Stimulated activated naive CD8-positive, alpha-beta T cell treated with anti-CD3 and anti-CD28 coated beads, Interleukin-15, Interleukin-2, amounts not matched to agents 100 ng/mL and 50 ng/mL, for 24 hours (primary cell): ENCODE data around the gene P2RY6.

Source experiments
- H3K27ac Mint-ChIP-seq: one replicate; pipeline ENCODE4 v1.8.0; 2021; ENCODE audit warnings: mild to moderate bottlenecking, mixed read lengths
- H3K27me3 Mint-ChIP-seq: one replicate; pipeline ENCODE4 v1.8.0; 2021; ENCODE audit warnings: mixed read lengths
- H3K36me3 Mint-ChIP-seq: one replicate; pipeline ENCODE4 v1.8.0; 2021; ENCODE audit warnings: low read depth, mixed read lengths
- H3K4me1 Mint-ChIP-seq: one replicate; pipeline ENCODE4 v1.8.0; 2021; ENCODE audit warnings: low read depth, mixed read lengths
- H3K4me3 Mint-ChIP-seq: one replicate; pipeline ENCODE4 v1.8.0; 2021; ENCODE audit warnings: mild to moderate bottlenecking, mixed read lengths
- H3K9me3 Mint-ChIP-seq: one replicate; pipeline ENCODE4 v1.8.0; 2021; ENCODE audit warnings: mixed read lengths

Gene P2RY6

GRCh38 chr11:73346186-73346935 lies 74.2 kb downstream of the P2RY6 start:
- H3K4me3 Mint-ChIP-seq = no peak overlapping the region
- no peaks in the 10 kb centered on the region for H3K4me1 Mint-ChIP-seq
- no peaks in the 10 kb centered on the region for H3K27me3 Mint-ChIP-seq
- H3K9me3 Mint-ChIP-seq = no peaks in the 10 kb centered on the region
- H3K36me3 Mint-ChIP-seq = no peaks in the 10 kb centered on the region
- no peak overlapping the region for H3K27ac Mint-ChIP-seq

GRCh38 chr11:73347067-73347466 lies 74.9 kb downstream of the P2RY6 start:
- Mint-ChIP-seq H3K36me3 (no peaks in the 10 kb centered on the region), H3K9me3 (no peaks in the 10 kb centered on the region), H3K27ac (no peak overlapping the region), H3K27me3 (no peaks in the 10 kb centered on the region), H3K4me1 (no peaks in the 10 kb centered on the region), H3K4me3 (no peak overlapping the region)
